Spleen (tissue), 7 donors: ENCODE results near the gene COMMD9.

Source experiments
- POLR2A ChIP-seq, 3 donors: fragments of 450-650 bp; IDR thresholded peaks; one replicate each; pipeline ENCODE4 v1.5.1; 2017; ENCODE audit warnings: antibody characterized with exemption in 3 of 3, mild to moderate bottlenecking in 1 of 3
- POLR2AphosphoS5 ChIP-seq, 3 donors: sonication (generic); formaldehyde crosslinking; IDR thresholded peaks; one replicate each; pipeline ENCODE4 v1.5.1; 2017; ENCODE audit warnings: antibody characterized with exemption in 3 of 3
- TF ChIP-seq, protein P1 (sequence below), 11 experiments: fragments of 200-600 bp in 7 of 11; fragments of 450-650 bp in 4 of 11; sonication (generic) in 4 of 11; IDR thresholded peaks in 8 of 11; conservative IDR thresholded peaks in 3 of 11; 1 replicate in 7 of 11; 2 replicates in 4 of 11; pipeline versions ENCODE4 v1.4.0 to v1.8.0; 2016 to 2021; ENCODE audit warnings: antibody characterized with exemption in 11 of 11, inconsistent platforms in 4 of 11, mild to moderate bottlenecking in 1 of 11
- donor health status: DM: no; HTN: no; CAD: no; lungs with moderate emphysema.
- donor health status: DM: no; HTN: no; CAD: no.
- donor health status: DM: no; HTN: no; CAD: no.

- TF ChIP-seq, protein P1, sequence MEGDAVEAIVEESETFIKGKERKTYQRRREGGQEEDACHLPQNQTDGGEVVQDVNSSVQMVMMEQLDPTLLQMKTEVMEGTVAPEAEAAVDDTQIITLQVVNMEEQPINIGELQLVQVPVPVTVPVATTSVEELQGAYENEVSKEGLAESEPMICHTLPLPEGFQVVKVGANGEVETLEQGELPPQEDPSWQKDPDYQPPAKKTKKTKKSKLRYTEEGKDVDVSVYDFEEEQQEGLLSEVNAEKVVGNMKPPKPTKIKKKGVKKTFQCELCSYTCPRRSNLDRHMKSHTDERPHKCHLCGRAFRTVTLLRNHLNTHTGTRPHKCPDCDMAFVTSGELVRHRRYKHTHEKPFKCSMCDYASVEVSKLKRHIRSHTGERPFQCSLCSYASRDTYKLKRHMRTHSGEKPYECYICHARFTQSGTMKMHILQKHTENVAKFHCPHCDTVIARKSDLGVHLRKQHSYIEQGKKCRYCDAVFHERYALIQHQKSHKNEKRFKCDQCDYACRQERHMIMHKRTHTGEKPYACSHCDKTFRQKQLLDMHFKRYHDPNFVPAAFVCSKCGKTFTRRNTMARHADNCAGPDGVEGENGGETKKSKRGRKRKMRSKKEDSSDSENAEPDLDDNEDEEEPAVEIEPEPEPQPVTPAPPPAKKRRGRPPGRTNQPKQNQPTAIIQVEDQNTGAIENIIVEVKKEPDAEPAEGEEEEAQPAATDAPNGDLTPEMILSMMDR (IDR thresholded peaks at IDR 0.05 in 8 of 11, conservative IDR thresholded peaks at IDR 0.05 in 3 of 11), result no peak
- no peak for TF ChIP-seq POLR2AphosphoS5 (IDR thresholded peaks at IDR 0.05)
- TF ChIP-seq POLR2A (IDR thresholded peaks at IDR 0.05), result no peak
These were observed 37.4 kb downstream of the COMMD9 start for GRCh38 chr11:36251823-36252222.
